HG03064 (cell line): Measurements from ENCODE around the gene CCNF.
"Not testable (repeated sequence)": the region's sequence is repeated elsewhere in the genome, so short reads cannot be mapped to it uniquely, and the experiment has no call there.

Source experiments
- ATAC-seq: cut with Tn5 transposase; IDR thresholded peaks from one replicate; pipeline ENCODE4 v1.9.1; 2021; ENCODE audit warnings: low read depth; ENCODE audit not compliant: unreplicated experiment

The CCNF gene

GRCh38 chr16:2429034-2429770 lies at the start of gene CCNF:
CCNF (plus strand) TSS chr16:2429447; CDS start chr16:2429482, 35 bp downstream.
- ATAC-seq, result peak; percentile 63

GRCh38 chr16:2383501-2383900 lies 45.7 kb upstream of the CCNF start:
- no peak for ATAC-seq

- ATAC-seq, result no peak
Observed at GRCh38 chr16:2384426-2384825, 44.8 kb upstream of the CCNF start.

- ATAC-seq, result no peak
Observed at GRCh38 chr16:2385190-2385836, 43.9 kb upstream of the CCNF start.

GRCh38 chr16:2385982-2386381 lies 43.3 kb upstream of the CCNF start:
- not testable (repeated sequence) for ATAC-seq

- no peak for ATAC-seq
Observed at GRCh38 chr16:2386990-2387389, 42.3 kb upstream of the CCNF start.

- no peak for ATAC-seq
Observed at GRCh38 chr16:2388139-2388874, 40.9 kb upstream of the CCNF start.

GRCh38 chr16:2388875-2389433 lies 40.3 kb upstream of the CCNF start:
- no peak for ATAC-seq

- ATAC-seq, result no peak
Observed at GRCh38 chr16:2392025-2392424, 37.2 kb upstream of the CCNF start.

GRCh38 chr16:2398520-2398919 lies 30.7 kb upstream of the CCNF start:
- no peak for ATAC-seq

- ATAC-seq, result no peak
Observed at GRCh38 chr16:2404099-2404498, 25.1 kb upstream of the CCNF start.

GRCh38 chr16:2415085-2415484 lies 14.2 kb upstream of the CCNF start:
- ATAC-seq, result no peak

- no peak for ATAC-seq
Observed at GRCh38 chr16:2420035-2420434, 9.2 kb upstream of the CCNF start.

- ATAC-seq, result no peak
Observed at GRCh38 chr16:2422123-2422867, 7.0 kb upstream of the CCNF start.

- no peak for ATAC-seq
Observed at GRCh38 chr16:2424061-2425007, 4.9 kb upstream of the CCNF start.

- no peak for ATAC-seq
Observed at GRCh38 chr16:2425008-2425518, 4.2 kb upstream of the CCNF start.

GRCh38 chr16:2425825-2426430 lies 3.3 kb upstream of the CCNF start:
- ATAC-seq, result no peak

GRCh38 chr16:2426941-2427361 lies 2.3 kb upstream of the CCNF start:
- ATAC-seq, result no peak

- no peak for ATAC-seq
Observed at GRCh38 chr16:2427526-2427925, 1.7 kb upstream of the CCNF start.
